IMR-90 (cell line): ENCODE results near the gene CSRP1. TPM values are rescaled to one million over a fixed set of nuclear protein-coding genes. Genes with fewer than 3 reads are reported as not detected.

Source experiments
- ATAC-seq: fragments of 200-7000 bp; cut with Tn5 transposase; 2 replicates; pipeline ENCODE4 v1.9.1; 2020; ENCODE audit warnings: low read depth, mild to moderate bottlenecking, moderate library complexity
- BruUV-seq: library from RNA; stranded (reverse); fragments of 400-500 nt; replicated peaks from 2 replicates; lab custom pipeline; 2021; lab: Mats Ljungman, UMichigan
- CTCF ChIA-PET: fragments of 300-600 bp; formaldehyde crosslinking; extraction: SDS; loops from one replicate; lab custom pipeline; 2021; ENCODE audit warnings: antibody characterized with exemption; lab: Yijun Ruan, JAX
- POLR2A ChIA-PET: fragments of 300-600 bp; sonication (Branson Sonifier 250); formaldehyde crosslinking; loops from one replicate; lab custom pipeline; 2022; ENCODE audit warnings: antibody characterized with exemption; ENCODE audit not compliant: unreplicated experiment; lab: Charles Lee
- DNase-seq: peaks from one replicate; pipeline ENCODE4 v3.0.0; 2013
- H2AFZ ChIP-seq: replicated peaks from 2 replicates; pipeline ENCODE3; 2013; ENCODE audit warnings: low read length, mild to moderate bottlenecking; ENCODE audit not compliant: poor library complexity
- H2AK5ac ChIP-seq: 2 replicates; pipeline ENCODE4 v1.6.1; 2013; ENCODE audit warnings: low read depth, low read length, inconsistent platforms
- H2AK9ac ChIP-seq: replicated peaks from 2 replicates; pipeline ENCODE3; 2013; ENCODE audit warnings: mild to moderate bottlenecking, low read depth, low read length, moderate library complexity; ENCODE audit not compliant: poor library complexity
- H2BK120ac ChIP-seq: 2 replicates; pipeline ENCODE4 v1.6.1; 2013; ENCODE audit warnings: low read depth, low read length, inconsistent platforms
- H2BK15ac ChIP-seq: 3 replicates; pipeline ENCODE4 v1.6.1; 2013; ENCODE audit warnings: low read depth, low read length, inconsistent platforms
- H2BK20ac ChIP-seq: 2 replicates; pipeline ENCODE4 v1.6.1; 2013; ENCODE audit warnings: low read depth, mild to moderate bottlenecking, inconsistent platforms, low read length, moderate library complexity
- H2BK5ac ChIP-seq: 2 replicates; pipeline ENCODE4 v1.6.1; 2013; ENCODE audit warnings: mild to moderate bottlenecking, low read depth, low read length, inconsistent platforms; ENCODE audit not compliant: poor library complexity, severe bottlenecking
- H3K14ac ChIP-seq: replicated peaks from 2 replicates; pipeline ENCODE4 v1.6.1; 2013; ENCODE audit warnings: low read depth, low read length, inconsistent platforms
- H3K18ac ChIP-seq: 2 replicates; pipeline ENCODE4 v1.6.1; 2013; ENCODE audit warnings: low read depth, low read length, control low read depth
- H3K23ac ChIP-seq: 2 replicates; pipeline ENCODE4 v1.6.1; 2013; ENCODE audit warnings: low read depth, low read length, inconsistent platforms
- H3K27ac ChIP-seq: 2 replicates; pipeline ENCODE4 v1.5.1; 2013; ENCODE audit warnings: mild to moderate bottlenecking, control low read depth, low read length; ENCODE audit not compliant: insufficient read depth
- H3K27me3 ChIP-seq: 2 replicates; pipeline ENCODE4 v1.6.1; 2013; ENCODE audit warnings: low read length; ENCODE audit not compliant: control insufficient read depth, insufficient read depth
- H3K36me3 ChIP-seq: 2 replicates; pipeline ENCODE4 v1.6.1; 2013; ENCODE audit warnings: low read length, mixed read lengths; ENCODE audit not compliant: control insufficient read depth, insufficient read depth
- H3K4ac ChIP-seq: 2 replicates; pipeline ENCODE4 v1.6.1; 2013; ENCODE audit warnings: low read depth, low read length, inconsistent platforms
- H3K4me1 ChIP-seq: 2 replicates; pipeline ENCODE4 v1.6.1; 2013; ENCODE audit warnings: low read length, mixed read lengths; ENCODE audit not compliant: control insufficient read depth, insufficient read depth
- H3K4me2 ChIP-seq: 2 replicates; pipeline ENCODE4 v1.6.1; 2013; ENCODE audit warnings: low read depth, mild to moderate bottlenecking, control low read depth, low read length, moderate library complexity
- H3K4me3 ChIP-seq: 2 replicates; pipeline ENCODE4 v1.5.1; 2013; ENCODE audit warnings: low read depth, mild to moderate bottlenecking, control low read depth, low read length, moderate library complexity; ENCODE audit not compliant: insufficient read depth
- H3K56ac ChIP-seq: 2 replicates; pipeline ENCODE4 v1.6.1; 2013; ENCODE audit warnings: low read length, inconsistent platforms; ENCODE audit not compliant: insufficient read depth; ENCODE audit errors: extremely low read depth
- H3K79me1 ChIP-seq, 2 experiments: 2 replicates each; pipeline ENCODE4 v1.6.1; 2013; ENCODE audit warnings: low read length in 2 of 2, inconsistent platforms in 1 of 2, low read depth in 1 of 2
- H3K9ac ChIP-seq: 2 replicates; pipeline ENCODE4 v1.6.1; 2013; ENCODE audit warnings: low read depth, low read length, control low read depth
- H3K9me1 ChIP-seq: 2 replicates; pipeline ENCODE4 v1.6.1; 2013; ENCODE audit warnings: low read length, inconsistent platforms; ENCODE audit not compliant: insufficient read depth
- H3K9me3 ChIP-seq: 2 replicates; pipeline ENCODE4 v1.6.1; 2013; ENCODE audit warnings: low read length; ENCODE audit not compliant: control insufficient read depth, insufficient read depth
- H4K20me1 ChIP-seq: 2 replicates; pipeline ENCODE4 v1.6.1; 2013; ENCODE audit warnings: low read length, inconsistent platforms; ENCODE audit not compliant: insufficient read depth
- H4K5ac ChIP-seq: 2 replicates; pipeline ENCODE4 v1.6.1; 2013; ENCODE audit warnings: mild to moderate bottlenecking, low read depth, low read length, control low read depth
- H4K8ac ChIP-seq, 2 experiments: 2 replicates each; pipeline ENCODE4 v1.6.1; 2013; ENCODE audit warnings: low read depth in 2 of 2, low read length in 2 of 2, control low read depth in 1 of 2, inconsistent platforms in 1 of 2
- H4K91ac ChIP-seq: 2 replicates; pipeline ENCODE4 v1.6.1; 2013; ENCODE audit warnings: low read depth, low read length, inconsistent platforms; ENCODE audit not compliant: insufficient read depth
- BHLHE40 ChIP-seq: fragments of 150-350 bp; IDR thresholded peaks from 2 replicates; pipeline ENCODE4 v1.6.1; 2016; ENCODE audit warnings: mild to moderate bottlenecking, low read depth, low read length
- CEBPB ChIP-seq: IDR thresholded peaks from 2 replicates; pipeline ENCODE4 v1.6.1; 2012; ENCODE audit warnings: low read depth, low read length, improper control_type of control experiment
- CHD1 ChIP-seq: IDR thresholded peaks from 2 replicates; pipeline ENCODE4 v1.6.1; 2012; ENCODE audit warnings: low read depth, low read length, improper control_type of control experiment
- CTCF ChIP-seq: conservative IDR thresholded peaks from 2 replicates; pipeline ENCODE4 v1.5.1; 2012; ENCODE audit warnings: mild to moderate bottlenecking, low read depth, low read length, improper control_type of control experiment
- ELK1 ChIP-seq: fragments of 150-350 bp; IDR thresholded peaks from 2 replicates; pipeline ENCODE4 v1.6.1; 2016; ENCODE audit warnings: low read depth, mild to moderate bottlenecking, low read length, moderate library complexity, borderline replicate concordance
- FOS ChIP-seq: fragments of 150-350 bp; IDR thresholded peaks from 2 replicates; pipeline ENCODE4 v1.6.1; 2016; ENCODE audit warnings: low read depth, low read length
- MAFK ChIP-seq: IDR thresholded peaks from 2 replicates; pipeline ENCODE4 v1.6.1; 2012; ENCODE audit warnings: low read depth, low read length, improper control_type of control experiment
- MAZ ChIP-seq: IDR thresholded peaks from 2 replicates; pipeline ENCODE4 v1.6.1; 2012; ENCODE audit warnings: low read depth, mild to moderate bottlenecking, low read length, improper control_type of control experiment, moderate library complexity, borderline replicate concordance
- MXI1 ChIP-seq: IDR thresholded peaks from 2 replicates; pipeline ENCODE4 v1.6.1; 2012; ENCODE audit warnings: low read depth, mild to moderate bottlenecking, low read length, moderate library complexity, borderline replicate concordance
- NFE2L2 ChIP-seq: fragments of 150-350 bp; IDR thresholded peaks from 2 replicates; pipeline ENCODE4 v1.6.1; 2016; ENCODE audit warnings: low read depth, mild to moderate bottlenecking, low read length
- POLR2A ChIP-seq: IDR thresholded peaks from 2 replicates; pipeline ENCODE4 v1.6.1; 2012; ENCODE audit warnings: mild to moderate bottlenecking, low read depth, low read length
- RAD21 ChIP-seq: IDR thresholded peaks from 2 replicates; pipeline ENCODE4 v1.6.1; 2012; ENCODE audit warnings: low read length, improper control_type of control experiment
- RCOR1 ChIP-seq: IDR thresholded peaks from 2 replicates; pipeline ENCODE4 v1.6.1; 2012; ENCODE audit warnings: mild to moderate bottlenecking, low read length, improper control_type of control experiment; ENCODE audit not compliant: insufficient replicate concordance
- RFX5 ChIP-seq: IDR thresholded peaks from 2 replicates; pipeline ENCODE4 v1.8.0; 2012; ENCODE audit warnings: low read depth, mild to moderate bottlenecking, low read length, moderate library complexity
- SMC3 ChIP-seq: fragments of 150-350 bp; IDR thresholded peaks from 2 replicates; pipeline ENCODE4 v1.6.1; 2016; ENCODE audit warnings: low read depth, mild to moderate bottlenecking, antibody characterized with exemption, low read length, moderate library complexity
- WGBS, 2 experiments: methylation state at CpG; one replicate each; pipeline versions ENCODE4 v1.1.5 to v1.1.7; 2013; ENCODE audit warnings: missing lambda C conversion rate in 2 of 2; ENCODE audit not compliant: insufficient read length in 1 of 2; ENCODE audit errors: extremely low coverage in 2 of 2; 5-methylcytosine and 5-hydroxymethylcytosine counted together
- dilution Hi-C: fragments of 300-500 bp; cut with HindIII; formaldehyde crosslinking; loops from one replicate; pipeline ENCODE4 v1.14.3; 2018; ENCODE audit warnings: low sequenced_read_pairs; ENCODE audit not compliant: unreplicated experiment
- in situ Hi-C: fragments of 300-500 bp; cut with MboI; formaldehyde crosslinking; loops from 3 replicates; pipeline ENCODE4 v1.14.3; 2019; ENCODE audit warnings: low sequenced_read_pairs, inconsistent platforms, mixed read lengths
- intact Hi-C: fragments of 100-400 bp; cut with micrococcal nuclease; formaldehyde crosslinking; loops from 2 replicates; pipeline ENCODE4 v1.10.0; 2022
- polyA plus RNA-seq, 3 experiments: library from polyadenylated mRNA; depleted of rRNA; stranded (reverse); fragments of >200 nt; gene quantifications; 2 replicates each; pipeline ENCODE4 v1.2.3, GENCODE V29; 2012; ENCODE audit warnings: low replicate concordance in 1 of 3
- total RNA-seq: library from RNA; depleted of rRNA; stranded (reverse); fragments of >200 nt; gene quantifications from 2 replicates; pipeline ENCODE4 v1.2.3, GENCODE V29; 2012

CSRP1 gene
- total and polyA plus RNA-seq, 2 of the 4 experiments (the other 2 are of a cell fraction), result 1,037 to 1,498 TPM

GRCh38 chr1:201497935-201498509 lies 8.9 kb downstream of the CSRP1 start:
- H3K56ac ChIP-seq, result no peak overlapping the region
- dilution Hi-C loops, result no loop called here
- no peak overlapping the region for H3K4me3 ChIP-seq
- no peak overlapping the region for H2BK120ac ChIP-seq
- H3K23ac ChIP-seq, result peak overlapping the region; percentile 29; the same call in 1 of the 2 replicates
- 0 out of 2 replicates have a peak overlapping the region, but pooled peaks have one; percentile 13 for H3K14ac ChIP-seq
- ChIA-PET CTCF (no interaction called here), POLR2A (interaction anchor here (0.6 kb wide), 1 partner anchor 1375 kb away, joined by 5 read pairs; no protein-coding TSS in a partner anchor)
- DNase-seq, result no peak
- peak overlapping the region; percentile 8; the same call in 1 of the 2 replicates for H3K27ac ChIP-seq
- H3K4me1 ChIP-seq, result peaks cover 70% of the 10 kb centered on the region
- H2AFZ ChIP-seq, result no peak overlapping the region
- peaks cover 88% of the 10 kb centered on the region for H4K20me1 ChIP-seq
- H3K79me1 ChIP-seq, result peaks cover 17 to 89% of the 10 kb centered on the region in 2 experiments; a peak in 3 of 4 replicates
- peaks cover 75% of the 10 kb centered on the region for H3K9me1 ChIP-seq
- whole genome bisulfite sequencing, 2 experiments, result 92% methylated on average over 5 of the region's 16 CpGs; no CpG with 5 or more reads in 1 of the 2 experiments
- no peak overlapping the region; the same call in 1 of the 2 replicates for H4K91ac ChIP-seq
- in situ Hi-C loops, result no loop called here
- no TSS peak for BruUV-seq
- H3K9ac ChIP-seq, result no peak overlapping the region
- H4K5ac ChIP-seq, result no peak overlapping the region
- no peak overlapping the region for H2BK20ac ChIP-seq
- peak overlapping the region in 1 of 2 experiments; percentile 59; a peak in 1 of 4 replicates for H4K8ac ChIP-seq
- peak overlapping the region; percentile 61; the same call in 1 of the 2 replicates for H3K4ac ChIP-seq
- H2AK9ac ChIP-seq, result no peak overlapping the region
- H2BK15ac ChIP-seq, result no peak overlapping the region
- H2AK5ac ChIP-seq, result peak overlapping the region; percentile 72
- H2BK5ac ChIP-seq, result no peak overlapping the region
- H3K36me3 ChIP-seq, result peaks cover 61% of the 10 kb centered on the region
- no peaks in the 10 kb centered on the region for H3K9me3 ChIP-seq
- no peak overlapping the region for H3K4me2 ChIP-seq
- no peaks in the 10 kb centered on the region for H3K27me3 ChIP-seq
- ATAC-seq, result no peak
- intact Hi-C loops, result no loop called here
- H3K18ac ChIP-seq, result no peak overlapping the region
- TF ChIP-seq RAD21 (no peak), CHD1 (no peak), CTCF (no peak), SMC3 (no peak), BHLHE40 (no peak), NFE2L2 (no peak), CEBPB (no peak), RCOR1 (no peak), POLR2A (no peak), MXI1 (no peak), RFX5 (no peak), FOS (no peak), MAFK (no peak), MAZ (no peak), ELK1 (no peak)
